NCI-H146 (cell line): Measurements from ENCODE around the gene POU2F3.
"Not testable (repeated sequence)": the region's sequence is repeated elsewhere in the genome, so short reads cannot be mapped to it uniquely, and the experiment has no call there.

Experiments
- DNase-seq: peaks from one replicate; lab custom pipeline; 2025; lab: John Stamatoyannopoulos, UW

POU2F3 gene

DNA sequence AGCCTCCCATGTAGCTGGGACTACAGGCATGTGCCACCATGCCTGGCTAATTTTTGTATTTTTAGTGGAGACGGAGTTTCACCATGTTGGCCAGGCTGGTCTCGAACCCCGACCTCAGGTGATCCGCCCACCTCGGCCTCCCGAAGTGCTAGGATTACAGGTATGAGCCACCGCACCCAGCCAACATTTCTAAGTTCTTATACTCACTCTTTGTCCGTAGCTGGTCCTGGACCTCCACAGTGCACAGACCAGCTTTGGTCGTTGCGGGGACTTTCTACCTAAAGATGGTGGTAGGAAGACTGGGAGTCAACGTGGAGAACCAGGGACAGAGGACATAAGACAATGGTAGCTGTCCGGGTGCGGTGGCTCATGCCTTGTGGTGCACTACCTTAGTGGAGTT is 13.4 kb downstream of the POU2F3 start:
- not testable (repeated sequence) for DNase-seq

DNA sequence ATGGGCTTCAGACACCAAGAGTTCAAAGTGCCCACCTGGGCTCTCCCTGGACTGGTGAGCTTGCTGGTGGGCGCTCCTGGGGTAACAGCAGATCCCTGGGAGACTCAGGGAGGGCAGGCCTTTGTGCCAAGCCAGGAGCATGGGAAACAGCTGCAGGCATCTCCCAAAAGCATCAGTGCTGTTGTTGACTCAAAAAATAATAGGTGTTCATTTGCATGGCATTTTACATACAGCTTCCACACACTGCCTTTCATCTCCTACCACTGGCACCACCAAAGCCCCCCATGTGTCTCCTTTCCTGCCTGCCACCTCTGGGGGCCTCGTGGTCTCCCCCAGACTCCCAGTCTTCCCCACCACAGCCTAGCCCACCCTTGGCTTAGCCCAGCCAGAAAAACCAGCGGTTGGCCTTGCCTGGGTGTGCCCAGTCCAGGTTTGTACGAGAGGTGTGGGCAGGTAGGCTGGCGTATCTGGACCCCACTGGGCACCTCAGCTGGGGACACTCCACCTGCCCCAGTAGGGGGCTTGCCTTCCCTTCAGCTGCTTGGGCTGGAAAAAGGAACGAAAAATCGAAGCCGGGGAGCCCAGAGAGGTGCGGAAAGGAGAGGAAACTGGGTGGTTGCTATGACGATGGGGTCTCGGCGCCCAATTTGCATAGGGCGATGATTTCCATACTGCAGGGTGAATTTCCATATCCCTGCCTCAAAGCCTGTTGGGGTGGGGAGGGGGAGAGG is 15.0 kb downstream of the POU2F3 start:
- peak; percentile 24 for DNase-seq

DNA sequence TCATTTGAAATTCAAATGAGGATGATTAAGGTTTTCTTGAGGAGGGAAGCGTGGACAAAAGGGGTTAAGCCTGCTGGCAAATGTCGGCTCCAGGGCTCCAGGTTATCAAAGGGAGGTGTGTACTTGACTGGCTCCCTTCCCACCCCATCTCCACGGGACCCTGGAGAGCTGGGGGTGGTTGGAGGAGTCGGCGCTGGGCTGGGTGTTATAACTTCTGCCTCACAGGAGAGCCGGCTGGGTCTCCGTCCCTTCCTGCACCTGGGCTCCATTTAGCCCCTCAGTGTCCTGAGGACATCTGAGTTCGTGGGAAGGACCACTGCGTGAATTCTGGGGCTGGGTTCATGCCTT is 15.6 kb downstream of the POU2F3 start:
- no peak for DNase-seq

DNA sequence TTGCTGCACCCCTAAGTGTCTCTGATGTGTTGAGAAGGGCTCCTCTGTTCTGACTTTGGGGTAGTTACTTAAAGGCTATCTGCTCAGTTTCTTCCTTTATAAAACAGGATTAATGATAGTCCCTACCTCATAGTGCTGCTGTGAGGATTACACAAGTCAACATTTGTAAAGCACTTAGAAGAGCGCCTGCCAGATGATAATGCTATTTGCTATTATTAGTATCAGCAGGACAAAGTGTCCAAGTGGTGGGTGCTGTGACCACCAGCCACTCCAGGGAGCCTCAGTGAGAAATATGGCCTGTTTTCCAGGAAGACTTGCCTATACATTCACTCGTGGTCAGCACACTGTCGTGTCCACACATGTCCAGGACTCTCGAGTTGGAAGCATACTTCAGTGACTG is 16.2 kb downstream of the POU2F3 start:
- no peak for DNase-seq

DNA sequence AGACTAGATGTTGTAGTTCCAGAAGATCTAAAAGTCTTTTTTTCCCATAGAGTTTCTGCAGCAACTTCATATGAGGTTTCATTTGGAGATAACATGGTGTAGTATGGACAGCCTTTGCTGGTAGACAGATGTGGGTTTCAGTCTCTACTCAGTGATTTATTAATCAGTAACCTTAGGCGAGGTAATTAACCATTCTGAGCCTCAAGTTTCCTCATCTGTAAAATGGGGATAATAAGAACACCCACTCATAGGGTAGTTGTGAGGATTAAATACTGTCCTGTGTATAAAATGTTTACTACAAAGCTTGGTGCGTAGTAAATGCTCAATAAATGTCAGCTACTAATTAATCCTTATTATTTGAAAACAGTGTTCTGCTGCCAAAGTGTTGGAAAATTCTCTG is 16.8 kb downstream of the POU2F3 start:
- no peak for DNase-seq

DNA sequence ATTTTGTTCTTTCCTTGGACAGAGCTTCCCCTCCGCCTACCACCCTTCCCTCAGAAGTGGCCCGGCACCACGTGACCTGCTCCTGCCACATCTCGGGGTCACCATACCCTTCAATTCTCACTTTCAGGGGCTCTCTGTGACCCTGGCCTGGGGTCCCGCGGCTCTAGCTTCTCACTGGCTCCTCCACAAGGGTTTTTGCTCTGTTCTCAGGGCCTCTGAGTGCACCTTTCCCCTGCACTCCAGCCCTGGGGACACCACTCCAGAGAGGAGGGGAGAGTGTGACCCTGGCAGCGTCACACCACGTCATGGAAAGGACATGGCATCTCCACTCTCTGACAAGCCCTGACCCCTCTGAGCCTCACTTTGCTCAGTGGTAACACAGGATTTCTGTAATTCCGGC is 17.4 kb downstream of the POU2F3 start:
- no peak for DNase-seq

DNA sequence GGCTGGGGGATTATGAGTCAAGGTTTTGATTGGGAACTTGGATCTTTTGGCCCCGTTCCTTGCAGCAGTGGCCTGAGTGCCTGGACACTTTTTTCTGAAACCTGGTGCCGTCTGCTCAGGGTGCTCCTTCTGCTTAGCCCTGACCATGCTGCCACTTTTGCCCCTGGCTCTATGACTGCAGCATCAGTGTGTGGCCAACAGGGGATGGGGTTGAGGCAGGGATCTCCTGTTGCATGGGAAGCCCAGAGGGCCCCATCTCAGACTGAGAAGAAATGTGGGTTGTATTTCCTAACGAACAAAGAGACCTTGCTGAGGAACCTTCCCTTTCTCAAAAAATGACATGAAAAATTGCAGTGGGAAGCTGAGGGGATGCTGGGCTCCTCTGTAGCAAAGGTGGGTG is 18.7 kb downstream of the POU2F3 start:
- no peak for DNase-seq

DNA sequence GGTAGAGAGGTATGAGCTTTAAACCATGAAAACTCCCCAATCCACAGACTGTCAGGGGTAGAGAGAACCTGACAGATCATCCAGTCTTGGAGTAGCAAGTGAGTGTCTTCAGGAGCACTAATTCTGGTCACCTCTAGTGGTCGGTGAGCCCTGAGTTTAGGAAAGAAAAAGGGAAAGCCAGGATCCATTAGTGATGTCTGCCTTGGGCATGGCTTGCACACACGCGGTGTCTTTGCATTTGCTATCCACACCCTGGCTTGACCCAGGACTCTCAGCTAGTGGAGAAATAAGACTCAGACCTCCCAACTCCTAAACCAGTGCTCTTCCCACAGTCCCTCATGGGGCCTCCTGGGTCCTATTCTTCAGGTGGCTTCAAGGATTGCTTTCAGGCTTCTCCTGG is 19.3 kb downstream of the POU2F3 start:
- no peak for DNase-seq

DNA sequence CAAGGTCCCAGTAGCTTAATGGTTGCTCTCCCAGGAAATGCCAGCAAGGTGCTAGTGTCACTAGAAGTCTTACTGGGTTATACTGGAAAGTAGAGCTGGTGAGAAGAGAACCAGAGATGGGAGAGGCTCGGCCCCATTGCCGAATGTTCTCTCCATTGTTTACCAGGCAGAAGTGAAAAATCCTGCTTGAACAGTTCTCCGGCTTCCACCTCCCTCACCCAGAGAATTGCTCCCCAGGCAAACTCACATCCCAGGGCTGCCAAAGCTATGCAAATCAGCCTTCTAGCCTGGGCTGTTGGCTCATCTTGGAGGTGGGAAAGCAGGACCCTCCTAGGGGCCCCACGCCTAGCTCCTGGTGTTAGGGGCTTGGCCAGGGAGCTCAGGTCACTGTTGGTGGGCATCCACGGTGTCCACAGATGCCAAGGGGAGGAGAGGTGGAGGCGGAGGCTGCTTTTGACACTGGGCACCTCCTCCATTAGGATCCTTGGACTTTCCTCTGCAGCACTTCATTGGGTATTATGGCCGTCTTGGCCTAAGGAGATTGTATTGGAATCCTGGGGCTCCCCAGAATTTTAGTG is 20.1 kb downstream of the POU2F3 start:
- DNase-seq, result no peak

DNA sequence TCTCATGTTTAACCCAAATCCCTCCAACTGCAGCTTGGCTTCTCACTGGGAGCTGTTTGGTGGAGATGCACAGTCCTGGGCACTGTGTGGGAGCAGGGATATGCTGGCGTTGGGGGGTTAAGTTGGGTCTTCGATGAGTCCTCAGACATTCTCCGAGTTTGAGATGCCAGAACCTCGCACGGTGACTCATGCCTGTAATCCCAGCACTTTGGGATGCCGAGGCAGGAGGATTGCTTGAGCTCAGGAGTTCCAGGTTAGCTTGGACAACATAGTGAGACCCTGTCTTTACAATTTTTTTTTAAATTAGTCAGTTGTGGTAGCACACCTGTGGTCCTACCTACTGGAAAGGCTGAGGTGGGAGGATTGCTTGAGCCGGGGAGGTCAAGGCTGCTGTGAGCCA is 20.7 kb downstream of the POU2F3 start:
- DNase-seq, result no peak

DNA sequence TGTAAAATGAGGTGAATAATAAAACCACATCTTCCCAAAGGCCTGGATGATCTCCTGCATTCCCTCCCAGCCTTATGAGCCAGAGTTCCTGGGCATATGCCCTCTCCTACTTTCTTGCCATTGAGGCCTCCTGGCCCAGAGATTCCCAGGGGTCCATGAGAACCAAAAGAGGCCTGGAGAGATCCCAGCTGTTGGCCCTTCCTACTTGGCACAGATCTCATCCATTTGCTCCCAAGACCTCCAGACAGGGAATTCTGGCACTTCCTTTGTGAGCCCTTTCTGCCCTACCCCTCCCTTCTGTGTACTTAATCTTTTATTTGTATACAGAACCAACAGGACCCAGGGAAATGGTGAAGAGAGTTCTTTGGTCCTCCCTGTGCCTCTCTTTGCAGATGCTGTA is 21.4 kb downstream of the POU2F3 start:
- no peak for DNase-seq

DNA sequence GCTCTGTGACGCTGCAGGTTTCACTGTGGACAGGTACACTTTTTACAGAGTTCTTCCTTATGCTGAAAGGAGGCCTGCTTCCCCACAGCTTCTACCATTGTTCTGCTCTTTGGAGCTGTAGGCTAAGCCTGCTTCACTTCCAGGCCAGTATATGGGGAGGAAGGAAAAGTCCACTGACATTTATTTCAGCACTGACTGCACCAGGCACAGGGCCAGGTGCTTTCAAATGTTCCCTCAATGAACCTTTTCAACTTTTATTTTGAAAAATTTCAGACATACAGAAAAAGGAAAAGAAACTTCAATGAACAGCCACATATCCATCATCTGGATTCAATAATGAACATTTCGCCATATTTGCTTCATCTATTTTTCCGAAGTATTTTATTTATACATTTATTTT is 22.0 kb downstream of the POU2F3 start:
- no peak for DNase-seq

DNA sequence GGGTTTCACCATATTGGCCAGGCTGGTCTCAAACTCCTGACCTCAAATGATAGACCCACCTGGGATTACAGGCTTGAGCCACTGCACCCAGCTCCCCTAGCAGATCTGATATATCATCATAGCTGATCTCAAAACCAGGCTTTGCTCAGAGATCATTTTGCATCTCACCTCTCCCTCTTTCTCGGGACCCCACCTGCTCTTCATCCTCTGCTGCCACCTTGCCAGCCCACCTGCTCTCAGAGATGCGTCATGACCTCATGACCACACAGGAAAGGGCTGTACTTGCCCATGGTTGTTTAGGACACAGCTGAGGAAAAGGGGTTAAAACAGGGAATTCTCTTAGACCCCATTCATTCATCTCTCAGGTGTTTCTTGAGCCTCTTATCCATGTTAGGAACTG is 27.4 kb downstream of the POU2F3 start:
- DNase-seq, result no peak

DNA sequence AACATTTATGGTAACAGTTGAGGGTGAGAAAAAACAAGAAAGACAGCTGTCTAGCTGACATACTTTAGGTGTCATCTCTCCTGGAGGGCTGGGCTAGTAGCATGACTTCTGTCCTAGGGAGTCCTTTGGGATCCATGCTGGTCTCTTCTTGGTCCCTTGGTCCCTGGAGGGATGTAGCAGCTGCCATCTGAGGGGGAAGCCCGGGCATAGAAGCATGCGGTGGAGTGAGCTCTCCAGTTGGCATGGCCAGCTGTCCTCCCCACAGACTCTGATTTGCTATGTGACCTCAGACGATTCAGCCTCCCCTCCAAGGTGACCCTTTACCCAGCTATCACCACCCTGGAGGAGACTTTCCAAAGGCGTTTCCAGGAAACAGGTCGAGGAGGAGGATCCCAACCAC is 28.7 kb downstream of the POU2F3 start:
- no peak for DNase-seq

DNA sequence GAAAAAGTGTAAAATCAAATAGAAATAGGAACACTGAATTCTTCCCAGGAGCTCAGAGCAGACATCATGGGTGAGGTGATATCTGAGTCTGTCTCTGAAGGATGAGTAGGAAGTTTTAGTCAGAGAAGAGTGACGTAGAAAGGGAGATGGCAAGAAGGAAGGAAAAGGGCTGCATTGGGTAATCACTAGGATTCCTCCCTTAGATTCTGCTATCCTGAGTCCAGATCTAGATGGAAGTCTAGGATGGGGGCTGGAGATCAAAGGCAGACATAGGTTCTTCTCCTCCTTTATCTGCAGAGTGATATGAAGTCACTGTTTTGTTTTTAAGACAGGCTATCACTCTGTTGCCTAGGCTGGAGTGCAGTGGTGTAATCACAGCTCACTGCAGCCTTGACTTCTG is 30.4 kb downstream of the POU2F3 start:
- no peak for DNase-seq

DNA sequence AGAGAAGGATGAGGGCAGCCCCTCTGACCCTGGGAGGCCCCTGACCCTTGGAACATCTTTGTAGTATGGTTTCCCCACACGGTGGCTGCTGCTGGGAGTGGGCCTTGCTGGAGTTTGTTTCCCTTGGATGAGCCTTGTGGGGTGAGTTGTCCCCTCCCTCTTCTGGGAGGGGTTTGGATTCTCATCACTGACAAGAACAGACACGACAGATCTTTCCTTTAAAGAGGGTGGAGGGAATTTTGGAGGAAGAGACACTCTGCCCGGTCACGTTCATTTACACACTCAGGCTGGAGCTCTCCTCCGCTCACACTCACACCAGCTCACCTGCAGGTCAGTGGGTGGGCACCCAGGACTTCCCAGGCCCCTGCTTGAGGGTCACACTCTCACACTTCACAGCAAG is 31.7 kb downstream of the POU2F3 start:
- DNase-seq, result no peak

DNA sequence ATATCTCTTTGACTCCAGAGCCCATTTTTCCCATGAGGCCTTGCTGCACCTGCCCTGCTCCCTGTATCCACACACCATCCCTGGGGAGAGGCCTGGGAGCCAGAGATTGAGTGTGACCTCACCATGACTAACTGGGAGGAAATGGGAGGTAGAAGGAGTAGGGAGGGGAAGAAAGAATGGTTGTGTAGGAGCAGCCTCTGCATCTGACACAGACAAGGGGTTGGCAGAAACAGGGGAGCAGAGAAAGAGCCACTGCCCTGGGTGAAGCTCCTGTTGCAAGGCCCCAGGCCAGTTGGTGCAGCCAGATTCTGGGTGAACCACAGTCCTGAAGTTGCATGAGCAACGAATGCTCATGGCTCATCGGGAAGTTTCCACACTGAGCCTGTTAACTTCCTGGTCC is 32.4 kb downstream of the POU2F3 start:
- DNase-seq, result no peak

DNA sequence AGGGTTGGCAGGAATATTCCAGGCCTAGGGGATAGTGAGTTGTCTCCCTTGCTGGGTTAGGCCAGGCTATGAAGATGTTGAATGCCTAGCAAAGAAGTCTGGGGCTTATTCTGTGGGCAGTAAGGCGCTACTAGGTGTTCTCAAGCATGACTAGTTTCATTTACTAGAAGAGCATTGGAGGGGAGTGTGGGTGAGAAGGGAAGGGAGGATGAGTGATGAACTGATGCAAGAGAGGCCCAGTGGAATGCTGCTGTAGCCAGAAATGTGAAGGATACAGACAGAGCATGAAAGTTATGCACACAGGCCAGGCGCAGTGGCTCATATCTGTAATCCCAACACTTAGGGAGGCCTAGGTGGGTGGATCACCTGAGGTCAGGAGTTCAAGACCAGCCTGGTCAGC is 33.5 kb downstream of the POU2F3 start:
- DNase-seq, result no peak

DNA sequence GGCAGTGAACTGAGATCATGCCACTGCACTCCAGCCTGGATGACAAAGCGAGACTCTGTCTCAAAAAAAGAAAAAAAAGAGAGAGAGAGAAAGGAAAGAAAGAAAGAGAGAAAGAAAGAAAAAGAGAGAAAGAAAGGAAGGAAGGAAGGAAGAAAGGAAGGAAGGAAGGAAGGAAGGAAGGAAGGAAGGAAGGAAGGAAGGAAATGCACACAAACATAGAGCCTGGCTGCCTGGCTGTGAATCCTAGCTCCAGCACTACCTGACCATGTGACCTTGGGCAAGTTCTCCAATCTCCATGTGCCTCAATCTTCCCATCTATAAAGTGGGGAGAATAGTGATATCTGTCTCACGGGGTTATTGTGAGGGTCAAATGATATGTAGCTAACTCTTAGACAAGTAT is 34.0 kb downstream of the POU2F3 start:
- DNase-seq, result not testable (repeated sequence)

DNA sequence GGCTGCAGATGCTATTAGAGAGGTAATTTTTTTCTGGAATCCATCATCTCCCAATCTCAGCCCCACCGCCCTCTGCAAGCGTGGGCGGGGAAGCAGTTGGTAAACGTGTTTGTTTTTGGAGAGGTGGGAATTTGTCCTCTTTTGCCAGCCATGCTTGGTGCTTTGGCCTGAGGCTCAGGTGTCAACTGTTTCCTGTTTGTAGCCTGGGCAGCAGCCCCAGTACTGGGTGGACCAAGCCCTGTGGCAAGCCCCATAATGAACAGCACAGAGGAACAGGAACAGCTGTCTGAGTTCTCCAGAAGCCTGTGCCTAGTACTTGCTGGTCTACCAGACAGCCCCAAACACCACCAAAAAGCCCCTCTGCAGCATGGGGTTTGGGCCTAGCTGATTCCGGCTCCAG is 39.6 kb downstream of the POU2F3 start:
- no peak for DNase-seq

DNA sequence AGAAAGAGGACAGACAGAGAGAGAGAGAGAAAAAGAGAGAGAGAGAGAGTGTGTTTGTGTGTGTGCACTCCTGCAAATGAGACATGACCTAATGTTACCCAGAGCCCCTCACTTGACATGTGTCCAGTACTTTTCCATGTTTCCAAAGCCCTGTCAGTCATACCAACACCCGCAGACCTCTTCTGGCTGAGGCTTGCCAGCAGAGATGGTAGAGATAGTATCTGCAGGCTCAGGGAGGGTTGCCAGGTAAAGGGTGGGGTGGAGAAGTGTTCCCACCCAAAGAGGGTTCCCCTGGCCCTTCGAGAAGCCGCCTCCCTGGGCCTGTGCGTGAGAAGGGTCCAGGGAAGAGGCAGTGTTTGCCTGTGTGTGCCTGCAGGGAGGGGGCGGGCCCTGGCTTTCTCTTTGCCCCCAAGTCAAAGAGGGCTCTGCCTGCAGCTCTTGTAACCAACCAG is 40.7 kb downstream of the POU2F3 start:
- DNase-seq, result no peak

DNA sequence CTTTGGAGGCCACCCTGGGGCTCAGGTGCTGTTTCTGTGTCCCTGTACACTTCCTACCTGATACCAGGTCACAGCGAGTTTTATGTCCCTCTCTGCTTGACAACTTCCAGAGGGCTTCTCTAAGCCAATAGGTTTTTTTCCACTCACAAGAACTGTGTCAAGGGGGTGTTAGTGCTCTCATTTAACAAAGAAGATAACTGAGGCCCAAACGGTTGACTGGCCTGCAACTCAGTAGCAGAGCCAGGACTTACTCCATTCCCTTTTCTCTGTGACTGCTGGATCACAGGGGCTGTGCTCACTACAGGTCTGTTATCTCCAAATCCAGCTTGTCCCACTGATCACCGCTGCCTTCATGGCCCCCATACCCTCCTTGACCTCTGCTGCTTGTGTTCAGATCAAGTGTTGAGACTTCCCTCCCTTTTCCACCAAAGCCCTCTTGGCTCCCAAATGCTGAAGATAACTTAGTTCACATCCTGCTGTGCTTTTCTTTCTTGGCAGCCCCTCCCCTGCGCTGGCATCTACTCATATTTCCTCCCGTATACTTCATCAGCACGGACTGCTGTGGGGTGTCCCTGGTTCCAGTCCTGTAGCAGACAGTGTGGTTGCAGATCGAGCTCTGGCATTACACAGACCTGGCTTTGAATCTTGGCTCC is 41.3 kb downstream of the POU2F3 start:
- no peak for DNase-seq

DNA sequence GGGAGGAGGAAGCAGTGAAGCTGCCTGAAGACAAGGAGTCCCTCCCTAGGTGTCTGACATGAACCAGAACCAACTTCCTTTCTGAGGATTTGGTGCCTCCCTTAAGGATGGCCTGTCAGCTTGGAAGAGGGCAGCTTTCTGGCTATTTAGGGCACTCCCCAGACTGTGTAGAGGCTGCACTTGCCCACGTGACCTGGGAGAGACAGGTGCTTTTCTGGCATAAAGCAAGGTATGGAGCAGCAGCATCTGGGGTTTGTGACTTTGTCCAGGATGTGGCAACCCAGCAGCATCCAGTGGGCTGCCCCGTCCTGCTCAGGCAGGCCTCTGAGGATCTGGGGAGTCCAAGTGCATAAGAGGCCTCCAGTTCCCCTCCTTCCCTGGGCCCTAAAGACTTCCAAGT is 43.2 kb downstream of the POU2F3 start:
- no peak for DNase-seq

DNA sequence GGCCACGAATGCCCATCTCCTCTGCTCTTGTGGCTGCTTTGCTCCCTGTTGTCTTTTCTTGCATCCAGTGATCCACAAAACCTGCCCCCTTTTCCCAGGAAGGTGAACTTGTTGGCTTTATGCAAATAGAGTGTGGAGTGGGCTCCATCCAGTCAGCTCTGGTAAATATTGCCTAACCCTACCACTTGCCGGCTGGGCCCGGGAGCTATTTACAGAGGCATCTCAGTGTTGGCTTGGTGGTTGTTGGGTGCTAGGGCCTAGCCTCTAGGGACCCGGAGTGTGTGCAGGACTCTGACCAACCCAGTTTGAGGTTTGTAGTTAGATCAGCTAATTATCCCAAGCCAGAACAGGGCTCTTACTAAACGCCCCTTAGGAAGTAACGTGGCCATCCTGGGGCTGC is 44.3 kb downstream of the POU2F3 start:
- DNase-seq, result no peak
